ENCODE data around the gene CENPI. TPM values are rescaled to one million over a fixed set of nuclear protein-coding genes. Genes with fewer than 3 reads are reported as not detected.

CENPI gene
- total and polyA plus RNA-seq, 10 of the 15 experiments (the other 5 are each of a cell fraction or from before 2014, with no cell fraction given): 6.9 to 25.8 (median 17.5) TPM

GRCh38 chrX:101079736-101080270, 18.2 kb upstream of the CENPI start:
- SMC1A ChIA-PET (ENCODE audit: uncharacterized antibody, unreplicated experiment): no interaction called here
- no peaks in the 10 kb centered on the region for H3K4me1 ChIP-seq (ENCODE audit: control insufficient read depth, insufficient read depth, low read length)
- H3K9ac ChIP-seq (ENCODE audit: control insufficient read depth, insufficient read depth, low read length): no peak overlapping the region
- H3K4me3 ChIP-seq: no peak overlapping the region
- no peaks in the 10 kb centered on the region for H3K79me2 ChIP-seq (ENCODE audit: control insufficient read depth, insufficient read depth, low read length)
- H3K9me3 ChIP-seq (replicated peaks; ENCODE audit: control insufficient read depth, insufficient read depth, low read length): no peaks in the 10 kb centered on the region
- ATAC-seq (no peak), DNase-seq (ENCODE audit: low read depth, low spot score) (no peak), FAIRE-seq (no peak)
- RAD21 ChIA-PET (ENCODE audit: unreplicated experiment): no interaction called here
- no peak overlapping the region for H3K27ac ChIP-seq (ENCODE audit: control insufficient read depth, insufficient read depth)
- intact Hi-C loops (cut with micrococcal nuclease; ENCODE audit: unreplicated experiment) (no loop called here), in situ Hi-C loops (cut with MboI) (no loop called here)
- H2AFZ ChIP-seq (ENCODE audit: control insufficient read depth, low read depth, low read length): no peak overlapping the region
- peaks cover 0 to 2% of the 10 kb centered on the region in 2 experiments; a peak in 3 of 4 replicates for H3K27me3 ChIP-seq (replicated peaks in 1 of 2; ENCODE audit: control insufficient read depth in 2 of 2, insufficient read depth in 2 of 2, low read length in 1 of 2)
- WGBS (ENCODE audit: insufficient coverage, insufficient replicate concordance, low lambda C conversion rate, missing lambda C conversion rate): 50% methylated on average over 8 of the region's 8 CpGs
- no peak overlapping the region for H3K4me2 ChIP-seq (ENCODE audit: control insufficient read depth, insufficient read depth)
- no peaks in the 10 kb centered on the region for H3K36me3 ChIP-seq (ENCODE audit: control insufficient read depth in 2 of 2, insufficient read depth in 2 of 2, low read length in 1 of 2)
- no TSS peak for BruUV-seq (replicated peaks)
- POLR2A ChIA-PET: no interaction called here
- CTCF ChIA-PET: interaction anchor here (0.6 kb wide), 1 partner anchor 718 kb away, joined by 3 read pairs; no protein-coding TSS in a partner anchor
- H4K20me1 ChIP-seq (ENCODE audit: control insufficient read depth, insufficient read depth): no peaks in the 10 kb centered on the region
- no peak for TF ChIP-seq EED (IDR thresholded peaks at IDR 0.05; ENCODE audit: low read depth)
- TF ChIP-seq BMI1 (IDR thresholded peaks at IDR 0.05; ENCODE audit: borderline replicate concordance): no peak
- TF ChIP-seq ZNF384 (IDR thresholded peaks at IDR 0.05; ENCODE audit: borderline replicate concordance, low read depth, low read length): no peak
- TF ChIP-seq SMARCA5 (IDR thresholded peaks at IDR 0.05): no peak
- no peak for TF ChIP-seq ATF2 (IDR thresholded peaks at IDR 0.05; ENCODE audit: low read length)
- TF ChIP-seq NFIC (IDR thresholded peaks at IDR 0.05; ENCODE audit: low read depth, low read length): no peak
- TF ChIP-seq BHLHE40 (IDR thresholded peaks at IDR 0.05; ENCODE audit: borderline replicate concordance in 1 of 2, low read depth in 2 of 2, low read length in 1 of 2): no peak
- no peak for TF ChIP-seq ASH2L (IDR thresholded peaks at IDR 0.05; ENCODE audit: borderline replicate concordance, low read depth)
- no peak for TF ChIP-seq CEBPB (IDR thresholded peaks at IDR 0.05; ENCODE audit: borderline replicate concordance in 1 of 2, low read depth in 2 of 2, low read length in 2 of 2)
- no peak for TF ChIP-seq ETV6 (conservative IDR thresholded peaks at IDR 0.05 in 1 of 2, IDR thresholded peaks at IDR 0.05 in 1 of 2; ENCODE audit: borderline replicate concordance in 1 of 2, low read depth in 1 of 2)
- no peak for TF ChIP-seq SREBF2 (IDR thresholded peaks at IDR 0.05; ENCODE audit: low read length)
- no peak for TF ChIP-seq MLLT1 (IDR thresholded peaks at IDR 0.05)
- no peak for TF ChIP-seq ZNF592 (IDR thresholded peaks at IDR 0.05)
- no peak for TF ChIP-seq CHD1 (IDR thresholded peaks at IDR 0.05; ENCODE audit: low read depth, low read length)
- TF ChIP-seq SRF (IDR thresholded peaks at IDR 0.05; ENCODE audit: low read depth in 2 of 2, low read length in 2 of 2): no peak
- TF ChIP-seq USF1 (IDR thresholded peaks at IDR 0.05; ENCODE audit: borderline replicate concordance, extremely low read length, insufficient read depth, low read depth, low read length): no peak
- TF ChIP-seq BACH1 (IDR thresholded peaks at IDR 0.05; ENCODE audit: borderline replicate concordance): no peak

Measured in GM12878 (cell line).